Measurements from ENCODE around the gene LEF1.

The LEF1 gene

DNA sequence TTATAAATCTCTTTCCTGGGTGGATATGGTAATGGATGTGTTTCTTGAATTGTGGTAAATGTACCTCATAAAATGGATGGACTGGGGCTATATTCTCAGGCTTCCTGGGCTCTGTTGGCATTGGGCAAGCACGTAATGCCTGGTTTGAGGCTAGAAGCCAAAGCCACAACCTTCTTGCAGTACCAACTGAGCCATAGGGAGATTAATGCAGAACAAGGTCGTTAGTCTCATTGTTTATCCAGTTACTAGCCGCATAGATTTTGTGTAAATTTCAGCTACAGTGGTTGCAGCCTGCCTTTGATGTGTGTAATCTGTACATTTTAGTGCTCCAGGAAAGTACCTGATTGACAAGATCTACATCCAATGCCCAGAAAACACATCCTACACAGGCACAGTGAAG, 7.2 kb upstream of the LEF1 start:
- DNase-seq (ENCODE audit: low read depth): peak; percentile 13

DNA sequence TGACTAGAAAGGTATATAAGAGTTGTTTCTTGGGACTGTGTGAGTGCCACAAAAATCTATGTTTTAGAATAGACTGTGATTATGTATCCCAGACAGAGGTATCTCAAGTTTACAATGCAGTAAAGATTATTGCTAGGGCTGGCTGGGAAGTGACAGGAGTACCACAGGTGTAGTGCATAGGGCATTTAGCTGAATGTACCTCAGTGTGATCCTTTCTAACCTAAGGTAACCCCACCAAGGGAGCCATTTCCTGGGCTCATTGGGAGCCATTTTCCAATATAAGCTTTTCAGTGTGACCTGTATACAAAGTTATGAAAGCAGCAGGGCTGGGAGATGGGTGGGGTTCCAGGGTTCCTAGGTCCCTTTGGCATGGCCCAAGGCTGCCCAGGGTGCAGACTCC, 6.1 kb upstream of the LEF1 start:
- no peak for DNase-seq (ENCODE audit: low read depth)

DNA sequence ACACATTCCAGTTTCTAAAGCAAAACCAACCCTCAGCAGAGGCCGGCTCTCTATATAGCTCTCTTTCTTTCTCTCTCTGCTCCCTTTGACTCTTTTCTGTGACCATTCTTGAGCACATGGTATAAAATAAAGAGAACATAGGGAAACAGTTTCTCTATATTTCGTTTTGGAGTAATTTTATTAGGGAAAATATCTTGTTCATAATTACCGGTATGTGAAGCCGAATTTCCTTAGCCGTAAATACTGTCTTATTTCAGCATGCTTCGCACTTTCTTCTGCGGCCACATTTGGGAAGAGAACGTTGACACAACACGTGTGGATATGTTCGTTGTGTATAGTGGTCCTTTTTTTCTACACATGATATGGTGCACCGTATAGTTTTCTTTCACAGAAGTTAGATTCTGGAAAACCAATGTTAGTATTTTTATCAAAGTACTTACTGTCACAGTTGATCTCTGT, 4.9 kb upstream of the LEF1 start:
- no peak for DNase-seq (ENCODE audit: low read depth)

DNA sequence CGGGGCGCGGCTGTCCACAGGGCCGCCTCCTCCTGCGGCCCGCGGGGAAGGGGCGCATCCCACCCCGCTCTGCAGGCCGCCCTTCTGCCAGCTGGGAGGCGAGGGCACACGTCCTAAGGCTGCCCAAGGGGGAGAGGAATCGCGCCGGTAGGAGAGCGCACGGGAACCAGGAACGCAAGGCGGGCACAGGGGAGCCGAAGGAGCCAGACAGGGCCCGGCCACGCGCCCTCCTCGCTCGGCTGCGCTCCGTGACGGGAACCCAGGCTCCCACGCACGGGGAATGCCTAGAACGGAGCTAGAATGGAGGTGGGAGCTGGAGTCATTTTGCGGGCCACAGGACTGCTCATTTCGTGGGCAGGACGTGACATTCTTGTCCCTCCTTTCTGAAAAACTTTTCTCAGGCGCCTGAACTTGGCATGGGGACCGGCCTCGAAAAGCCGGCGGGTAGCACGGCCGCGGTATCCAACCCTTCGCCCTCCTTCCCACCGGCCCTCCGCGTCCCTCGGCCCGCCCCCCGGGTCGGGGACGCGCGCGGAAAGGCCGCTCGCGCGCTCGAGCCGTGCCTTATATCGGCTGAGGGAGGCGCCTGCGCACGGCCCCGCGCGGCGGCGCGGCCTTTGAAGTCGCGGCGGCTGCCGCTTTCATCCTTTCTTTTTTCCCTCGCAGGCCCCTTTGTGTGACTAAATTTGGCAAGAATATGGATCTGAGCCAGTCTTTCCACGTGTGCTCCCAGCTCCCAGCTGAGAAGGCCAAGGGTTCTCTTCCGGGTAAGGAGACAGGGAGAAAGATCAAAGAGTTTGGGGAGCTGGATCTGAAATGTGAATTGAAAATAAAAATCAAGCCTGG, 4.2 kb upstream of the LEF1 start:
- DNase-seq (ENCODE audit: low read depth): no peak

DNA sequence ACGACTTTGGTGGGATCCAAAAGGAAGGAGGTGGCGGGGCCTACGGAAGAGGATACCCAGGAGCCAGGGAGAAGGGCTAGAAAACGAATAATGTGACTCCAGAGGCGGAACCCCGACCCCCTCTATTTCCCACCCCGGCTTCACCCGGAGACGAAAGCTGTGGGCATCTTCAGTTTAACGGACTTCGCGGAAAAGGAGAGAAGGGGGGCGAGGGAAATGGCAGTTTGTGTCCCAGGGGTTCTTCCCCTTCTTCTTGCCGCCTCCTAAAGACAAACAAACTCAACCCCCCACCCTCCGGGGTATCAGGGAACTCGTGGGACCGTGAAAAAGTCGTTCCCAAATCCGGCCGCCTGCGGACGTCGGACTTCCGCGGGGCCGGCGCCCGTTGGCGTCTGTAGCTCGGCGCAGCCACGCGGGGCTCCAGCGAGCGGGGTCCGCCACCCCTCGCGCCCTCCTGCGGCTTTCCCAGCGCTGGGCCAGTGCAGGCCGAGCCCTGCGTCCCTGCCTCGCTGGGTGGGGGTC, 3.6 kb upstream of the LEF1 start:
- DNase-seq (ENCODE audit: low read depth): no peak

DNA sequence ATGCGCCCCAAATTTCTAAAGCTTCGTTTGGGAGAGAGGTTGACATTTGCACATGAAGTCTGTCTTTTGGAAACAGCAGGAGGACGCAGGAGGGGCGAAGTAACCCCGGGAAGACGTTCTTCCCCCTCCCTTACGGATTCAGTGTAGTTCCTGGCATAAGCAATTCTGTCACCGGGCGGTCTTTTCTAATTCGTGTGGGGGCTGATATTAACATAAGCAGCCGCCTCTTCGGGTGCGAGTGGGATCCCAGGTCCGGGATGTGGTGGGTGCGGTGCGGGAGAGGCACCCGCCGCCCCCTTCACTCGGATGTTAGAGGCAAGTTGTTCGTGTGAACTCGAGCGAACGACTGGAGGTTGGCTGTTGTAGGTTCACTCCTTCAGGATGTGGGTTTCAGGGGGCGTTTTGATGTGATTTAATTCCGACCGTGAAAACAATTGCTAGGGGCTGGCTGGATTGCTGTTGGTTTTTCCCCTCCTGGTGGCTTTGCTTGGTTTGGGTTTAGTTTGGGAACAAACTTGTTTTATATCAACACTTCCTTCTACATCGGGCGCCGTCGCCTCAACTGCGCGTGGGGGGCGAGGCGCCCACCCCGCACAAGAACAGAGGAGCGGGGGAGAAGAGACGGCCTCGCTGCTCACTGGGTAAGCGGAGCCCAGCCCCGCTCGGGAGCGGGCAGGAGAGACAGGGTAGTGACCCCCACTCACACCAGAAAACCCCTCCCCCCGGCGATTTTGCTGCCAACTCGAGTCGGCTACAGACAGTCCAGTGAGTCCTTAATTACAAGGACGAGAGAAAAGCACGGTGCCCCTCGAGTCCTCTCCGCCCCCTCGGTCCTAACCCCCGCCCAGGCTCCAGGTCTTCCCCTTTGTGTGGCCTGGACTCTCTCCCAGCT, 2.9 kb upstream of the LEF1 start:
- no peak for DNase-seq (ENCODE audit: low read depth)

GRCh38 chr4:108170631-108171338, 2.1 kb upstream of the LEF1 start:
- DNase-seq (ENCODE audit: low read depth): no peak

DNA sequence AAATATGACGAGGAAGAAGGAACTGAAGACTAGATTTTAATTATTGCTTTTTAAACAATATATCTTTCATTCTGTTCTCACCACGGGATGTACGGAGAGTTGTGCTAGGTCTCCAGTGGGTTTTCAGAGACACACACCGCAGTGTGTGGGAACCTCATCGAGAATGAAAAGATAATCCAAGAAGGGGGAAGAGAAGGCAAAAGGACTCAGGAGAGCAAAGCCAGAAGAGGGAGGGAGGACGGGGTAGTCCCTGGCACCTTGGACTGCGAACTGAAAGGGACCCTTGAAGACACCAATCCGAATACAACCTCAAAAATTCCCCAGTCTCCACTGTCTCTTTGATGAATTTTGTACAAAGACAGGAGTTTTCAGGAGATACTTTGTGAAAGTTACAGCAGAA, 932 bp upstream of the LEF1 start:
- DNase-seq (ENCODE audit: low read depth): no peak

GRCh38 chr4:108168160-108168670, 517 bp downstream of the LEF1 start:
- no peak for DNase-seq (ENCODE audit: low read depth)

DNA sequence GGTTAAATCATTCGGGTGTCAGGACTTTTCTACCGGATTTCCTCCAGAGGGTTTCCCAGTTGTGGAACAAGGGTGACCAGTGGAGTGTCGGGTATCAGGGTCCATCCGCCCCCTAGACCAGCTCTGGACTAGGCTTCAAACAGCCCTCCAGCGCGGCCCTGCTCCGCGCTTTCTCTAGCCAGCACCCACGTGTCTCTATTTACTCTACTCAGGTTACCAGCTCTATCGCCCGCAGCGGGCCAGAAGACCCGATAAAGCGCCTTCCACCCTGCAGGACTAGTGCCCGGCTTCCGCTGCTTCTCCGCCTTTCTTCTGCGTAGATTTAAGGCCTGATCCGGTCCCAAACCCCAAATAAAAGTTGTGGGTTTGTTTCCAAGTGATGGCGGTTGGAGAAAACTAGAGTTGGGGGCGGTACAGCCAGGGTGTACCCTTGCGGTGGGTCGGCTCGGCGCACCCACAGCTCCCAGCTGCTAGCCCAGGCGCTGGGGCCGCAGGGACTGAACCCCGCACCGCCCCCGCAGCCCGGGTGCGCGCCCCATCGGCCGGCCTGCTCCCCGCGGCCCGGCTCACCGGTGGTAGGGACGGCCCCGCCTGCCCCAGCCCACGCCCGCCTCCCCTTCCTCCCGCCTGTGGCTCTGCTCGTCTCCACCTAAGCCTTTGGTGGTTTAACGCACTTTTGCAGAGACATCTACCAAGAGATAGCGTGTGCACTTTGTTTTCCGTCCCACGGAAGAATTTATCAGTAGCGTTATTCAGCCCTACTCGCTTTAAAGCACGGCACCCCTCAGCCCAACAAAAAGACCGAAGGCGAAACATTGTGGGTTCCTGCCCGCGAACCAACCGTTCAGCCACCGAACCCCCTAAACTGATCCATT, 2.1 kb downstream of the LEF1 start:
- no peak for DNase-seq (ENCODE audit: low read depth)

DNA sequence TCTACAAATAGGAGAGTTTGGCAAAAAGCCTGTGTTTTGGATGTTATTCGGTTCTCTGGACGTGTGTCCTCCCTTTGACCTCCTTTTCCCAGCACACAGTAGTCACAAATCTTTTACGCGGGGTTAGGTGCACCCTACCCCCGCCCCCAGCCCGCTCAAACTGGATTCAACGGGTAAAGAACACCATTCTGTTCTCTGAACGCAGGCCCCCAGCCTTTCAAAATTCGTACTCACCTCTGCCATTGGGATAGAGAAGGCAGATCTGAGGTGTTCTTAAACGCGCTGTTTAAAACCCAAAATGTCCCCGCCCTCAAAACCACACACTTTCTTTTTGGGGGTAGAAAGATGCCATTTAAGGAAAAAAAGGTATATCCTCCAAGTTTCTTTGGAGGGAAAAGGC, 2.7 kb downstream of the LEF1 start:
- DNase-seq (ENCODE audit: low read depth): no peak

DNA sequence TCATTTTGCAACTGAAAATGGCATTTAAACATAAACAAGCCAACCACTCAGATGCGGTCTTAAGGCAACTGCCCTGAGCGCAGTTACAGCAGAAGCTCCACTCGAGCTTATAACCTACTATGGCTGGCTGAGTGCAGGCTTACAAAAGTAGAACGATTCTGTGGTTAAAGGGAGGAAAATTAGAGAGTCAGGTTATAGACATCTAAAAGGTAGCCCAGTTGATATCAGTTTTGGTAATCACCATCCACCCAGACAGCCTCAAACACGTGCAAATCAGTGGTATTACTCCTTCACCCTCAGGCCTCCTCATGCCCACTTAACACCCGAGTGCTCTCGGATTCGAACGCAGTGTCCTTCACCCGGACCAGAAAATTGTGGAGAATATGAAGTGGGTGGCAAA, 3.1 kb downstream of the LEF1 start:
- DNase-seq (ENCODE audit: low read depth): no peak

GRCh38 chr4:108163351-108163750, 5.4 kb downstream of the LEF1 start:
- no peak for DNase-seq (ENCODE audit: low read depth)

GRCh38 chr4:108160741-108161352, 7.9 kb downstream of the LEF1 start:
- DNase-seq (ENCODE audit: low read depth): no peak

- DNase-seq (ENCODE audit: low read depth): no peak
Observed at GRCh38 chr4:108159845-108160244, 8.9 kb downstream of the LEF1 start.

DNA sequence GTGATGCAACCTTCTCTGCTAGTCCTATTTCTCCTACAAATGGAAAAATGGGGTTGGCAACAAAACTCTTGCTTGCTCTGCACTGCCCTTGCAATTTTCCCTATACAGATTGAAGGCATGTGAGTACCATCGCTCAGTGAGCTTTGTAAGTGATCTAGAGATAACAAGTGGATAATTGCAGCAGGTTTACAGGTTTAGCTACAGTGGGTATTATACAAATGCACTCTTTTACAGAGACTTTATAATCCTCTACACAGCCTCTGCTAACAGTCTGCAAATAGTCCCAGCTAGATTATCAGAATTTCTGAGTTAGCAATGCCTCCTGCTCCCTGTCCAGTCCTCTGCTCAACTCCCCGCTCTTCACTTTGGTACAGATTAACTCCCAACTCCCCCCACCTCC, 11.1 kb downstream of the LEF1 start:
- no peak for DNase-seq (ENCODE audit: low read depth)

DNA sequence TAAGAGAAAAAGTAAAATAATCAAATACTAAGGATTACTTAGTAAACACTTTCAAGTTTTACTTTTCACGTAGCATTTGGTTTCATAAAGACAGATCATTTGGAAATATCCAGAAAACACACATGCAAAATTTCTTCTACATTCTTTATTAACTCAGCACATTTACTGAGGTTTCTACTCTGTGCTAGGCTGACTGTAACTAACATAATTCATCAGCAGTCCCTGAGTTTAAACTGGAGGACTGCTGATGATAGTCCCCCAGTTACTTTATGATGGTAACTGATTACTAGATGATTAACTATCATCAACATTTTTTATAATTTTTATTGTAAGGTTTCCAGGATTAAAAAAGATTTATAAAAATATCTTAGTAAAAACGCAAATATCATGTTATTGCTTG, 12.3 kb downstream of the LEF1 start:
- no peak for DNase-seq (ENCODE audit: low read depth)

DNA sequence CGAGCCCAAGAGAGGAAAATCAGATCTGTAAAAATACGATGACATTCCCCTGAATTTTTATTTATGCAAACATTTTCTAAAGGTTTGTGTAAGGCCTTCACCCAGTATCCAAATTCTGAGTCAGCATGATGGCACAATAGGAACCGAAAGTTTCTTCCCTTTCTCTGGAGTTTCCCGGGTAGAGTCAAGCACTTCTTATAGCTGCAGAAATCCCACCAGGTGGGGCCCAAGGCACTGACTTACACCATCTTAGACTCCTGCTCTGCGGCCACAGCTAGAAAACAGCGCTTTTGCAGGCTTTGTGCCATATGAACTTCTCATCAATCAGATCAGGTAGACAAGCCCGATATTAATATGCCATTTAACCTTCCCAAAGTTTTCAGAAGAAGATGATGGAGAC, 13.4 kb downstream of the LEF1 start:
- no peak for DNase-seq (ENCODE audit: low read depth)

DNA sequence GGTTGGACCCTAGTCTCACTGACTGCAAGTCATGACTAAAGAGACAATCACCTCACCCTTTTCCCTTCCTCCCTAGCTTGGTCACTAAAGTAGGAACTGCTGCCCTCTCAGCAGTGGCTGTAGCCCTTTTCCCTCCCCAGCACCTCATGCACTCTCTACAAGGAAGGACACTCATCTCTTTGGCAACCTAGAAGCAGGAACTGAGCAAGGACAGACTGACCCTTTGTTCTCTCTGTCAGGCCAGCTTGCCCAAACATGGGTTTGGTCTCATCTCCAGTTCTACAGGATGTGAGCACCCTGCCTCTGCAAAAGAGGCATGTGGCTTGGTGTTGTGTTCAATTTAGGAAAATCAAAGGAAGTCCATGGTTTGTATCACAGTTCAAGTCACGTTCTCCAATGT, 15.8 kb downstream of the LEF1 start:
- no peak for DNase-seq (ENCODE audit: low read depth)

GRCh38 chr4:108149588-108150380, 18.9 kb downstream of the LEF1 start:
- no peak for DNase-seq (ENCODE audit: low read depth)
